ENCODE measurements around the gene HOXA4.

HOXA4 gene

DNA sequence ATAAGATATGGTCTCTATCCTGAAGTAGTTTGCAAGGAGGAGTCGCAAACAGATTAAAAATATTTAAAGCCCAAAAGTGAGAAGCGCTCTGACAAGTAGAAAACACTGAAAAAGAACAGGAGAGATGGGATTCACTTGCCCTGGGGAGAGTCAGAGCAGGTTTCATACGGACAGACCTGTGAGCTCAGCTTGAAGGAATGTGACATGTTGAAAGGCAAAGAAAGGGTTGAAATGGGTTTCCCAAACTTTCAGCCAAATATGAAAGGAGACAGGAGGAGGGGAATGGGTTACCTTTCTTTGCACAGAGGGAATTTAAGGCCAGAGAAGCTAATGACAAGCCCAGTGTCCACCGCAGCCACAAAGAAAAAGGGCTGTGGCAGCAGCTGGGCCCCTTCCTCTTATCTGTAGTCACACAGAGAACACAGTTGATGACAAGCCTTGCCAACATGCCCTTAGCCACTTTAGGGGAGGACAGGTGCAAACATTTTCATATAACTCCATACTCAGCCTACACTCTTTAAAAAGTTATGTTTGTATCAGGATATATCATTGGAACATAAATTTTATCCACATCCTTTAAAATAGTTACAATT, 49.6 kb downstream of the HOXA4 start:
- DNase-seq (ENCODE audit: low read depth), result no peak
- H3K4me3 ChIP-seq (ENCODE audit: low read depth, low read length), result no peak overlapping the region

DNA sequence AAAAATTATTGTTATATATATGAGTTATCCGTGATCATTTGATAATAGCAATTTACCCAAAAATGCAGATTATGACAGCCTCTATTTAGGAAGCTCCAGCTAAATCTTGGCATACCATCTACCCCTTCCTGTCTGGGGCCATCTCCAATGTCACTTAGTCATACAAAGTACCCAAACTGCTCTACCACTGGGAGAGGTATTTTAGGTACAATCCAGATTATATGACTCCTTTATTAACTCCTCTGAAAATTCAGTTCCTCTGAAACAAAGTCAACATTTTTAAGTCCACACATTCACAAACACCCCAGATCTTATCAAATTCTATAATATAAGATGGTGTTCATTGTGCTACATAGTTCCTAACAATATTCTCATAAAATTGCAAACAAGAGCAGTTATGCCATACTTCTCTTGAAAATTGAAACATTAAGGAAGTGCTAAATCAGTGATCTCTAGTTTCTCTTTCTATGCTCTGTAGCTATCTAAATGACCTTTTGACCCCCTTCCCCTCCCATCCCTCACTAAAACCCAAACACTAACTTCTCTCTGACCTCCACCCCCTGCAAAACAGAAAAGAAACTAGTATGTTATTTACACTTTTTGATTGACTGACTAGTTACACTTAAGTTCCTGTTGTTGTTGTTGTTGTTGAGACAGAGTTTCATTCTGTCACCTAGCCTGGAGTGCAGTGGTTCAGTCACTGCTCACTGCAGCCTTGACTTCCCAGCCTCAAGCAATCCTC, 51.2 kb downstream of the HOXA4 start:
- no peak for DNase-seq (ENCODE audit: low read depth)
- no peak overlapping the region for H3K4me3 ChIP-seq (ENCODE audit: low read depth, low read length)

- H3K4me3 ChIP-seq (ENCODE audit: low read depth, low read length), result no peak overlapping the region
- DNase-seq (ENCODE audit: low read depth), result no peak
Measured at GRCh38 chr7:27078616-27079233, 51.8 kb downstream of the HOXA4 start.
